IMR-90 (cell line): ENCODE data around the gene MTMR2. TPM values are rescaled to one million over a fixed set of nuclear protein-coding genes. Genes with fewer than 3 reads are reported as not detected.
A peak's percentile ranks its signal among the peaks of the same experiment; 100 is the strongest.

Experiments
- ATAC-seq: fragments of 200-7000 bp; cut with Tn5 transposase; 2 replicates; pipeline ENCODE4 v1.9.1; 2020; ENCODE audit warnings: low read depth, mild to moderate bottlenecking, moderate library complexity
- BruUV-seq: library from RNA; stranded (reverse); fragments of 400-500 nt; replicated peaks from 2 replicates; lab custom pipeline; 2021; lab: Mats Ljungman, UMichigan
- CTCF ChIA-PET: fragments of 300-600 bp; formaldehyde crosslinking; extraction: SDS; loops from one replicate; lab custom pipeline; 2021; ENCODE audit warnings: antibody characterized with exemption; lab: Yijun Ruan, JAX
- POLR2A ChIA-PET: fragments of 300-600 bp; sonication (Branson Sonifier 250); formaldehyde crosslinking; loops from one replicate; lab custom pipeline; 2022; ENCODE audit warnings: antibody characterized with exemption; ENCODE audit not compliant: unreplicated experiment; lab: Charles Lee
- DNase-seq: peaks from one replicate; pipeline ENCODE4 v3.0.0; 2013
- H2AFZ ChIP-seq: replicated peaks from 2 replicates; pipeline ENCODE3; 2013; ENCODE audit warnings: low read length, mild to moderate bottlenecking; ENCODE audit not compliant: poor library complexity
- H2AK5ac ChIP-seq: 2 replicates; pipeline ENCODE4 v1.6.1; 2013; ENCODE audit warnings: low read depth, low read length, inconsistent platforms
- H2AK9ac ChIP-seq: replicated peaks from 2 replicates; pipeline ENCODE3; 2013; ENCODE audit warnings: mild to moderate bottlenecking, low read depth, low read length, moderate library complexity; ENCODE audit not compliant: poor library complexity
- H2BK120ac ChIP-seq: 2 replicates; pipeline ENCODE4 v1.6.1; 2013; ENCODE audit warnings: low read depth, low read length, inconsistent platforms
- H2BK15ac ChIP-seq: 3 replicates; pipeline ENCODE4 v1.6.1; 2013; ENCODE audit warnings: low read depth, low read length, inconsistent platforms
- H2BK20ac ChIP-seq: 2 replicates; pipeline ENCODE4 v1.6.1; 2013; ENCODE audit warnings: low read depth, mild to moderate bottlenecking, inconsistent platforms, low read length, moderate library complexity
- H2BK5ac ChIP-seq: 2 replicates; pipeline ENCODE4 v1.6.1; 2013; ENCODE audit warnings: mild to moderate bottlenecking, low read depth, low read length, inconsistent platforms; ENCODE audit not compliant: poor library complexity, severe bottlenecking
- H3K14ac ChIP-seq: replicated peaks from 2 replicates; pipeline ENCODE4 v1.6.1; 2013; ENCODE audit warnings: low read depth, low read length, inconsistent platforms
- H3K18ac ChIP-seq: 2 replicates; pipeline ENCODE4 v1.6.1; 2013; ENCODE audit warnings: low read depth, low read length, control low read depth
- H3K23ac ChIP-seq: 2 replicates; pipeline ENCODE4 v1.6.1; 2013; ENCODE audit warnings: low read depth, low read length, inconsistent platforms
- H3K27ac ChIP-seq: 2 replicates; pipeline ENCODE4 v1.5.1; 2013; ENCODE audit warnings: mild to moderate bottlenecking, control low read depth, low read length; ENCODE audit not compliant: insufficient read depth
- H3K27me3 ChIP-seq: 2 replicates; pipeline ENCODE4 v1.6.1; 2013; ENCODE audit warnings: low read length; ENCODE audit not compliant: control insufficient read depth, insufficient read depth
- H3K36me3 ChIP-seq: 2 replicates; pipeline ENCODE4 v1.6.1; 2013; ENCODE audit warnings: low read length, mixed read lengths; ENCODE audit not compliant: control insufficient read depth, insufficient read depth
- H3K4ac ChIP-seq: 2 replicates; pipeline ENCODE4 v1.6.1; 2013; ENCODE audit warnings: low read depth, low read length, inconsistent platforms
- H3K4me1 ChIP-seq: 2 replicates; pipeline ENCODE4 v1.6.1; 2013; ENCODE audit warnings: low read length, mixed read lengths; ENCODE audit not compliant: control insufficient read depth, insufficient read depth
- H3K4me2 ChIP-seq: 2 replicates; pipeline ENCODE4 v1.6.1; 2013; ENCODE audit warnings: low read depth, mild to moderate bottlenecking, control low read depth, low read length, moderate library complexity
- H3K4me3 ChIP-seq: 2 replicates; pipeline ENCODE4 v1.5.1; 2013; ENCODE audit warnings: low read depth, mild to moderate bottlenecking, control low read depth, low read length, moderate library complexity; ENCODE audit not compliant: insufficient read depth
- H3K56ac ChIP-seq: 2 replicates; pipeline ENCODE4 v1.6.1; 2013; ENCODE audit warnings: low read length, inconsistent platforms; ENCODE audit not compliant: insufficient read depth; ENCODE audit errors: extremely low read depth
- H3K79me1 ChIP-seq, 2 experiments: 2 replicates each; pipeline ENCODE4 v1.6.1; 2013; ENCODE audit warnings: low read length in 2 of 2, inconsistent platforms in 1 of 2, low read depth in 1 of 2
- H3K9ac ChIP-seq: 2 replicates; pipeline ENCODE4 v1.6.1; 2013; ENCODE audit warnings: low read depth, low read length, control low read depth
- H3K9me1 ChIP-seq: 2 replicates; pipeline ENCODE4 v1.6.1; 2013; ENCODE audit warnings: low read length, inconsistent platforms; ENCODE audit not compliant: insufficient read depth
- H3K9me3 ChIP-seq: 2 replicates; pipeline ENCODE4 v1.6.1; 2013; ENCODE audit warnings: low read length; ENCODE audit not compliant: control insufficient read depth, insufficient read depth
- H4K20me1 ChIP-seq: 2 replicates; pipeline ENCODE4 v1.6.1; 2013; ENCODE audit warnings: low read length, inconsistent platforms; ENCODE audit not compliant: insufficient read depth
- H4K5ac ChIP-seq: 2 replicates; pipeline ENCODE4 v1.6.1; 2013; ENCODE audit warnings: mild to moderate bottlenecking, low read depth, low read length, control low read depth
- H4K8ac ChIP-seq, 2 experiments: 2 replicates each; pipeline ENCODE4 v1.6.1; 2013; ENCODE audit warnings: low read depth in 2 of 2, low read length in 2 of 2, control low read depth in 1 of 2, inconsistent platforms in 1 of 2
- H4K91ac ChIP-seq: 2 replicates; pipeline ENCODE4 v1.6.1; 2013; ENCODE audit warnings: low read depth, low read length, inconsistent platforms; ENCODE audit not compliant: insufficient read depth
- CEBPB ChIP-seq: IDR thresholded peaks from 2 replicates; pipeline ENCODE4 v1.6.1; 2012; ENCODE audit warnings: low read depth, low read length, improper control_type of control experiment
- ELK1 ChIP-seq: fragments of 150-350 bp; IDR thresholded peaks from 2 replicates; pipeline ENCODE4 v1.6.1; 2016; ENCODE audit warnings: low read depth, mild to moderate bottlenecking, low read length, moderate library complexity, borderline replicate concordance
- FOS ChIP-seq: fragments of 150-350 bp; IDR thresholded peaks from 2 replicates; pipeline ENCODE4 v1.6.1; 2016; ENCODE audit warnings: low read depth, low read length
- MAZ ChIP-seq: IDR thresholded peaks from 2 replicates; pipeline ENCODE4 v1.6.1; 2012; ENCODE audit warnings: low read depth, mild to moderate bottlenecking, low read length, improper control_type of control experiment, moderate library complexity, borderline replicate concordance
- MXI1 ChIP-seq: IDR thresholded peaks from 2 replicates; pipeline ENCODE4 v1.6.1; 2012; ENCODE audit warnings: low read depth, mild to moderate bottlenecking, low read length, moderate library complexity, borderline replicate concordance
- NFE2L2 ChIP-seq: fragments of 150-350 bp; IDR thresholded peaks from 2 replicates; pipeline ENCODE4 v1.6.1; 2016; ENCODE audit warnings: low read depth, mild to moderate bottlenecking, low read length
- POLR2A ChIP-seq: IDR thresholded peaks from 2 replicates; pipeline ENCODE4 v1.6.1; 2012; ENCODE audit warnings: mild to moderate bottlenecking, low read depth, low read length
- RAD21 ChIP-seq: IDR thresholded peaks from 2 replicates; pipeline ENCODE4 v1.6.1; 2012; ENCODE audit warnings: low read length, improper control_type of control experiment
- RCOR1 ChIP-seq: IDR thresholded peaks from 2 replicates; pipeline ENCODE4 v1.6.1; 2012; ENCODE audit warnings: mild to moderate bottlenecking, low read length, improper control_type of control experiment; ENCODE audit not compliant: insufficient replicate concordance
- USF2 ChIP-seq: fragments of 150-350 bp; IDR thresholded peaks from 2 replicates; pipeline ENCODE4 v1.6.1; 2017; ENCODE audit warnings: mild to moderate bottlenecking, antibody characterized with exemption, low read length, low read depth
- WGBS, 2 experiments: methylation state at CpG; one replicate each; pipeline versions ENCODE4 v1.1.5 to v1.1.7; 2013; ENCODE audit warnings: missing lambda C conversion rate in 2 of 2; ENCODE audit not compliant: insufficient read length in 1 of 2; ENCODE audit errors: extremely low coverage in 2 of 2; 5-methylcytosine and 5-hydroxymethylcytosine counted together
- dilution Hi-C: fragments of 300-500 bp; cut with HindIII; formaldehyde crosslinking; loops from one replicate; pipeline ENCODE4 v1.14.3; 2018; ENCODE audit warnings: low sequenced_read_pairs; ENCODE audit not compliant: unreplicated experiment
- in situ Hi-C: fragments of 300-500 bp; cut with MboI; formaldehyde crosslinking; loops from 3 replicates; pipeline ENCODE4 v1.14.3; 2019; ENCODE audit warnings: low sequenced_read_pairs, inconsistent platforms, mixed read lengths
- intact Hi-C: fragments of 100-400 bp; cut with micrococcal nuclease; formaldehyde crosslinking; loops from 2 replicates; pipeline ENCODE4 v1.10.0; 2022
- polyA plus RNA-seq, 3 experiments: library from polyadenylated mRNA; depleted of rRNA; stranded (reverse); fragments of >200 nt; gene quantifications; 2 replicates each; pipeline ENCODE4 v1.2.3, GENCODE V29; 2012; ENCODE audit warnings: low replicate concordance in 1 of 3
- total RNA-seq: library from RNA; depleted of rRNA; stranded (reverse); fragments of >200 nt; gene quantifications from 2 replicates; pipeline ENCODE4 v1.2.3, GENCODE V29; 2012

MTMR2 gene
- total and polyA plus RNA-seq, 2 of the 4 experiments (the other 2 are of a cell fraction), result 16.6 to 30.6 TPM

- H2BK15ac ChIP-seq, result no peak within 1 kb of the TSS; the same call in 2 of the 3 replicates
- H2AFZ ChIP-seq, result peak within 1 kb of the TSS; percentile 95
- H3K36me3 ChIP-seq, result peaks cover 7% of the 10 kb centered on the region
- H4K20me1 ChIP-seq, result no peaks in the 10 kb centered on the region; the same call in 1 of the 2 replicates
- peak within 1 kb of the TSS; percentile 63 for H3K14ac ChIP-seq
- H2BK5ac ChIP-seq, result peak within 1 kb of the TSS; percentile 95
- dilution Hi-C loops (no loop called here), in situ Hi-C loops (no loop called here), intact Hi-C loops (loop anchor here (2.0 to 5.0 kb wide), 5 partner anchors 43 to 637 kb away; partner anchors contain the start of genes MAML2 and MTMR2)
- peak within 1 kb of the TSS; percentile 70 for H3K56ac ChIP-seq
- peak within 1 kb of the TSS; percentile 63 for H4K5ac ChIP-seq
- H3K9me1 ChIP-seq, result 0 out of 2 replicates have a peak, but pooled peaks cover 2% of the 10 kb centered on the region
- H3K27ac ChIP-seq, result peak within 1 kb of the TSS; percentile 85
- BruUV-seq, result no TSS peak
- peak within 1 kb of the TSS; percentile 5; the same call in 1 of the 2 replicates for H2AK5ac ChIP-seq
- H3K4me1 ChIP-seq, result no peaks in the 10 kb centered on the region
- peak; percentile 99 for DNase-seq
- H3K4ac ChIP-seq, result peak within 1 kb of the TSS; percentile 83
- WGBS, 2 experiments, result 0% methylated on average over 6 of the region's 62 CpGs; no CpG with 5 or more reads in 1 of the 2 experiments
- H3K27me3 ChIP-seq, result no peaks in the 10 kb centered on the region
- peak within 1 kb of the TSS; percentile 78 for H3K4me3 ChIP-seq
- TF ChIP-seq POLR2A, result peak; percentile 77
- peak; percentile 4; the same call in 1 of the 2 replicates for TF ChIP-seq FOS
- 0 out of 2 replicates have a peak, but pooled peaks have one; percentile 2 for TF ChIP-seq NFE2L2
- peak; percentile 74; the same call in 1 of the 2 replicates for TF ChIP-seq MAZ
- peak; percentile 36; the same call in 1 of the 2 replicates for TF ChIP-seq CEBPB
- TF ChIP-seq MXI1, result no peak; the same call in 1 of the 2 replicates
- TF ChIP-seq ELK1, result no peak
- TF ChIP-seq RAD21, result no peak
- peak; percentile 13 for TF ChIP-seq RCOR1
- TF ChIP-seq USF2, result no peak
- CTCF ChIA-PET, result interaction anchor here (1.4 to 1.6 kb wide), 2 partner anchors 9 to 46 kb away, joined by 4 read pairs; no protein-coding TSS in a partner anchor
- H4K91ac ChIP-seq, result peak within 1 kb of the TSS; percentile 76
- H2BK120ac ChIP-seq, result peak within 1 kb of the TSS; percentile 86
- H2BK20ac ChIP-seq, result no peak within 1 kb of the TSS
- POLR2A ChIA-PET, result no interaction called here
- H3K9me3 ChIP-seq, result no peaks in the 10 kb centered on the region
- peak within 1 kb of the TSS; percentile 94 for H2AK9ac ChIP-seq
- ATAC-seq, result peak; percentile 89
- peak within 1 kb of the TSS; percentile 91 for H3K4me2 ChIP-seq
- peaks cover 14 to 44% of the 10 kb centered on the region in 2 experiments for H3K79me1 ChIP-seq
- peak within 1 kb of the TSS; percentile 48 to 76; a peak in 3 of 4 replicates for H4K8ac ChIP-seq
- peak within 1 kb of the TSS; percentile 48; the same call in 1 of the 2 replicates for H3K23ac ChIP-seq
- H3K9ac ChIP-seq, result peak within 1 kb of the TSS; percentile 74
- peak within 1 kb of the TSS; percentile 74; the same call in 1 of the 2 replicates for H3K18ac ChIP-seq
Measured at GRCh38 chr11:95789506-95790122, 134.3 kb downstream of the MTMR2 start, which contains the start of gene FAM76B. TSS of gene FAM76B (minus strand) at chr11:95789782. CDS start at chr11:95789478, 304 bp downstream.
